GM10847 (cell line): ENCODE measurements around the gene IL17B.

Experiments used
- POLR2A ChIP-seq: IDR thresholded peaks from 2 replicates; pipeline ENCODE4 v1.6.1; 2011; ENCODE audit not compliant: insufficient read length; ENCODE audit errors: extremely low read depth

The IL17B gene

DNA sequence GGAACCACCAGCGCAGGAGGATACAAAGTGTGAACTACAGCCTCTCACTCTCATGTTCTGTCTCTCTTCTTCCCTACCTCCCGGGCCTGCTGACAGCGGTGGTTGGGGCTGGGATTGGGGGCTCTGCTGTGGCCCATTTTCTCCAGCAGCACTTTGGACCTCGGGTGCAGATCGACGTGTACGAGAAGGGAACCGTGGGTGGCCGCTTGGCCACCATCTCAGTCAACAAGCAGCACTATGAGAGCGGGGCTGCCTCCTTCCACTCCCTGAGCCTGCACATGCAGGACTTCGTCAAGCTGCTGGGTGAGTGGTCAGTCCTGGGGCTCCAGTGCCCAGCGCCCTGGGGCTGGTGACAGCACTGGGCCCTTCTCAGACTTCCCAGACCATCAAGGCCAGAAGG lies 16.6 kb downstream of the IL17B start:
- TF ChIP-seq POLR2A, result no peak

DNA sequence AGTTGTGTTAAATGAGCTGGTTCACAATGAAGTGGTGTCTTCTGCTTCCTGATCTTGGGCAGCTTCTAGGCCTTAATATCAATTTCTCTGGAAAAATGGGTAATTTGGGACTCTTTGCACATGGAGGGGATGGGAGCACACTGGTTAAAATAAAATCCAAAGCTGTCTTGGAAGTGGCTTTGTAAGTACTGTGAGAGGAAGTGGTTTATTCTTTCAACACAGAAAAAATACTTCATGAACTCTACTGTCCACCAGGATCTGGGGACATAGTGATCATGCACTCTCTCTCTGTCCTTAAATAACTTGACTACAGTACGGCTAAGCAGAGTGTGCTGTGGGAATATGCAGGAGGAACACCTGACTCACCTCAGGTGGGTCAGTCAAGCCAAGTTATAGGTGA lies 18.8 kb downstream of the IL17B start:
- TF ChIP-seq POLR2A, result no peak

DNA sequence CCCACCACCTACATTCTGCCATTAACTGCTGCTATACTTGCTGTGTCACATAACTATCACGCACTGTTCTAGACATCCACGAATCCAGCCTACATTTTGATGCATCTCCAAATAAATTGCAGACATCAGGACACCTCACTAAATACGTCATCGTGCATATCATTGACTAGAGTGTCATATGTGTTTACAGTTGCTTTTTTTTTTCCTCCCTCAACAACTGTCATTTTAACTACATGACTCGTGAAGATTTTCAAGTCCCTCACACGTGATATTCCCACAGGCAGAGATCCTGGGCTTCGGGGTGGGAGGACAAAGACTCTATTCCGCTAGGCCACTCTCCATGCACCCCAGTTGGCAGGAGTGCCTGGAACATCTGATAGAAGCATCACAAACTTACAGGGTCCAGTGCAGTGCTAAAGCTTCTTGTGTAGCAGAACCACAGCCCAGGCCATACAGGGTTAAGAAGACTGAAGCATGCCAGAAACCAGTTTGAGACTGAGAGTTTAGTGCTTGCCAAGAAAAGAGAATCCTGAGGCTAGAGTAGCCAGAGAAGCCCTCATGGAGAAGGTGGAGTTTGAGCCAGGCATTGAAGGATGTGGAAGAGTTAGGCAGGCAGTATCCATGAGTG lies 20.1 kb downstream of the IL17B start:
- no peak for TF ChIP-seq POLR2A

DNA sequence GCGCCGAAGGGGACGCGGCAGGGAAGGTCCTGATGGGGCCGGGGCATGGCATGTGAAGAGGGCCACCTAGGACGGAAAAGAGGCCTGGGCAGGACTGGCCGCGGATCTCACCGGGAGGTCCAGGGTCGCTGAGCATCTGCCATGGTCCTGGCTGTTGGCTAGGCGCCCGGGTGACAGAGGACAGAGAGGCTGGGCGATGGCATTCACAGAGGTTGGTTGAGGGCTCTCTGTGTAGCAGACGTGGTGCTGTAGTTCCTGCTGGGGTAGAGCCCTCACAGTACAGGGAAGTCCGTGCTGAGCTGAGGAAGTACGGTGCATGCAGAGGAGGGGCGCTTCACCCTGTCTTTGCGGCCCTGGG lies 20.8 kb downstream of the IL17B start:
- TF ChIP-seq POLR2A, result no peak

DNA sequence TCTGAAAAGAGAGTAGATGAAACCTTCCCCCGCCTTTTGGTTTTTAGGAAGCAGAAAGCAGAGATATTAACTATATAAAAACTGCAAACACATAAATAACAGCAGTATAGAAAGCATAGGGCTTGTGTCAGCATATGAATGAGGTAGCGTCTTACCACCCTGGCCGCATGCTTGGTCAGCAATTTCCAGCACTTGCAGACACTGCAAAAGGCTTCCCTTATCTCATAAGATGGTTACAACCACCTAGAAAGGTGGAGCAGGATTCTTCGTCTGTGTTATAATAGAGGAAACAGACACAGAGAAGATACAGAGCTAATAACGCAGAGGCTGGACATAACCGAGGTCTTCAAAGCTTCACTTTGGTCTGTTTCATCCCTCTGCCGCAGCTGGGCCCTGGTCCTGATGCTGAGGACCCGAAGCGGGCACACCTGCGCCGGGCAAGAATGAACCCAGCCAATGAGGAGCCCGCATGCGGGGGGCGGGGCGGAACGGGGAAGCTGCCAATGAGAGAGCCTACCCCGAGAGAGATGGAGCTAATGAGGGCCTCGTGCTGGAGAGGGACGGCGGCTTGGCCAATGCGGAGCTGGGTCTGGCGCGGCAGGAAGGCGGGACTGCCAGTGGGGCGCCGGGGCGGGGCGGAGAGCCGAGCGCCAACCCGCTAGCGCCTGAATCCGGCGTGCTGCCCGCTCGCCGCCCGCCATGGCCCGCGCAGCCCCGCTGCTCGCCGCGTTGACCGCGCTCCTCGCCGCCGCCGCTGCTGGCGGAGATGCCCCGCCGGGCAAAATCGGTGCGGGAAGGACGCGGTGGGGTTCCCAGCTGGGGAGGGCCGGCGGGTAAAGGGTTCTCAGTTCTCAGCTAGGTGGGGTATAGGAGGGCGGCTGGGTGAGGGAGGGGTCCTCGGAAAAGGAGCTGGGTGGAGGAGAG lies 21.5 kb downstream of the IL17B start, which contains the start of gene PCYOX1L:
Gene PCYOX1L, plus strand, starts transcription at position 677 of the 924 bp plus-strand sequence. Its CDS starts 23 bp downstream, at position 700.
- peak; percentile 74 for TF ChIP-seq POLR2A

DNA sequence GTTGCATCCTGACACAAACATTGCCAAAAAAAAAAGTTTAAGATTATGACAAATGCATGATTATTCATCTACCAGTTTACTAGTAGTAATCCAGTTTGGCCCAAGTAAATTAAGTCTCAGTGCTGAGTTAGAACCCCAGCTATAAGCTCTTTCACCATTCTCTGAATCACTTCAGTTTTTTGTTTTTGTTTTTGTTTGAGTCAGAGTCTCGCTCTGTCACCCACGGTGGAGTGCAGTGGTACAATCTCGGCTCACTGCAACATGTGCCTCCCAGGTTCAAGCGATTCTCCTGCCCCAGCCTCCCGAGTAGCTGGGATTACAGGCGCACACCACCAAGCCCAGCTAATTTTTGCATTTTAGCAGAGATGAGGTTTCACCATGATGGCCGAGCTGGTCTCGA lies 22.7 kb downstream of the IL17B start:
- no peak for TF ChIP-seq POLR2A

DNA sequence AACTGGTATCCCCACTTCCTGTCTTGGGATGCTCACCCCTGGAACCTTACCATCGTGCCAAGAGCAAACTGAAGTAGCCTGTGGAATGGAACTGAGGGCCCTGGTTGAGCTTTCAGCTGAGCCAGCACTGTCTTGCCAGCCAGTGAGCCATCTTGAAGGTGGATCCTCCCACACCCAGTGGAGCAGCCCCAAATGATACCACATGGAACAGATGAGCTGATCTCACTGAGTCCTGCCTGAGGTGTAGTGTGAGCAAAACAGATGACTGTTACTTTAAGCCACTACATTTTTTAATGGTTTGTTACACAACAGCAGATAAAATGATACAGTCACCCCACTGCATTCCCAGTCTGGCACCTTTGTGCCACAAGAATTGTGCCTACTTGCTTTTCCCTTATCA lies 23.4 kb downstream of the IL17B start:
- TF ChIP-seq POLR2A, result no peak

DNA sequence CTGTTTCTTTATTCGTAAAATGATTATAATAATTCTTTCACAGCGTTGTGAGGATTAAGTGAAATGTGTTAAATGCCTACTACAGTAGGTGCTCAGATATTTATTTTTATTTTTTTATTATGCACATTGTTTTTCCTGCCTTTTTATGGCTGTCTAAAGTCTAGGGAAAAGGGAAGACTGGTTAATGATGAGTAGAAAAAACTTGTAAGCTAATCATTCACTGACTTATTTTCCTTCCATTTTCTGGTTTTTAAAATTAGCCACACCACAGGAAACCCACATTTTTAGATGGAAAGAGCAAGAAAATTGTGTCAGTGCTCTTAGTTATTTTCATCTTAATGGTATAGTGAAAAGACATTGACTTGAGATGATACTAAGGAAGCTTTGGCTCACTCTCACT lies 25.2 kb downstream of the IL17B start:
- no peak for TF ChIP-seq POLR2A

DNA sequence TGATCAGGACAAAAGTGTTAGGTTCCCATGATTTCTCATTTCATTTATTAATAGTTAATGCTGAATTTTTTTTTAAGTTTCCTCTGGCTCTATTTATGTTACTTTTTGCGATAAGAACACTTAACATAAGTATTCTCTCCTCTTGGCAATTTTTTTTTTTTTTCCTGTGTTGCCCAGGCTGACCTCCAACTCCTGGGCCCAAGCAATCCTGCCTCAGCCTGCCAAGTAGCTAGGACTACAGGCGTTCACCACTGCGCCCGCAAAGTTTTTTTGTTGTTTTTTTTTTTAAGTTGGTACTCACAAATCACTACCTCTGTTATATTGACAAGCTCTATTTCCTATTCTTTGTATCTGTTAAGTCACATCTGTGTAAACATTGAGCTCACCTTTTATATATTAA lies 26.9 kb downstream of the IL17B start:
- no peak for TF ChIP-seq POLR2A

DNA sequence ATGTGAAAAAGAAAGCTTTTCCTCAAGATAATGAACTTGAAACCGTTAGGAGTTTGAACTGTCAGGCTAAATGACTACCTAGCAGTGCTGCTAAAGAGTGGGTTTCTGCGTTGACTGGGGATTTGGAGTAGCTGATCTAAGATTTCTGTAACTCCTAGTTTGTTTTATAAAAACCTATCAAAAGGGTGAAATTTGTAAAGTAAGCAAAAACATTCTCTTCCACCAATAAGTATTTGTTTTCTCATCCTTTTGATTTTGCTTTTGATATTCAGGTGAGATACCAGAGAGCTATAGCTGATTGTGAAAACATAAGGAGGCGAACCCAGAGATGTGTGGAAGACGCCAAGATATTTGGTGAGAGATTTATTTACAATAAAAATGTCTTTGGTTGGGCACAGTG lies 29.7 kb downstream of the IL17B start:
- TF ChIP-seq POLR2A, result no peak

DNA sequence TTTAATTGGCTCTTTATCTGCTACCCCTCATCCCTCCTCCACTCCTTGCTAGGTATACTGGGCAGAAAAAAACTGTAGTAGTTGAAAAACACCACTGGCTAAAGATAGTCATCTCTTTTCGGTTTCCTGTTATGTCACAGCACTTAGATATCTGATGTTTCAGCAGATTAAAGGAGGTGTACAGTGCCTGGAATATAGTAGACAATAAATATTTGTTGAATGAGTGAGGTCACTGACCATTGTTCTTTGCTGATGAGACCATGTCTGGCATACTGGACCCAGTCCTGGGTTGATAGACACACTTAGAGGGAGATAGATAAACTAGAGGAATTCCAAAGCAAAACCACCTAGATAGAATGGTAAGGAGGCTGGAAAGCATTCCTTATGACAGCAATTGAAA lies 30.6 kb downstream of the IL17B start:
- TF ChIP-seq POLR2A, result no peak

DNA sequence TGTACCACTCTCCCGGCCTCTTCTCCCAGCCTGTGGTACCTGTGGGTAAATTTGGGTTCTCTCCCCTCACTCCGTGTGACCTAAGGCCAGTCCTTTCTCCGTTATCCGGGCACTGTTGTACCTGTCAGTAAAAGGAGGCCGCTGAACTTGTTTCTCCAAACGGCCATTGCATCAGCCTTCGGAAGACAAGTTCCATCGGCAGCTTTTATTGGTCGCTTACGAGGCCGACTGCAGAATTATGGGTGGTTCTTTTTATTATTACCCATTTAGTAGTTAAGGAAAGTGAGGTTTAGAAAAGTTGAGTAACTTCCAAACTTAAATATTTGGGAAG lies 33.2 kb downstream of the IL17B start:
- TF ChIP-seq POLR2A, result no peak

DNA sequence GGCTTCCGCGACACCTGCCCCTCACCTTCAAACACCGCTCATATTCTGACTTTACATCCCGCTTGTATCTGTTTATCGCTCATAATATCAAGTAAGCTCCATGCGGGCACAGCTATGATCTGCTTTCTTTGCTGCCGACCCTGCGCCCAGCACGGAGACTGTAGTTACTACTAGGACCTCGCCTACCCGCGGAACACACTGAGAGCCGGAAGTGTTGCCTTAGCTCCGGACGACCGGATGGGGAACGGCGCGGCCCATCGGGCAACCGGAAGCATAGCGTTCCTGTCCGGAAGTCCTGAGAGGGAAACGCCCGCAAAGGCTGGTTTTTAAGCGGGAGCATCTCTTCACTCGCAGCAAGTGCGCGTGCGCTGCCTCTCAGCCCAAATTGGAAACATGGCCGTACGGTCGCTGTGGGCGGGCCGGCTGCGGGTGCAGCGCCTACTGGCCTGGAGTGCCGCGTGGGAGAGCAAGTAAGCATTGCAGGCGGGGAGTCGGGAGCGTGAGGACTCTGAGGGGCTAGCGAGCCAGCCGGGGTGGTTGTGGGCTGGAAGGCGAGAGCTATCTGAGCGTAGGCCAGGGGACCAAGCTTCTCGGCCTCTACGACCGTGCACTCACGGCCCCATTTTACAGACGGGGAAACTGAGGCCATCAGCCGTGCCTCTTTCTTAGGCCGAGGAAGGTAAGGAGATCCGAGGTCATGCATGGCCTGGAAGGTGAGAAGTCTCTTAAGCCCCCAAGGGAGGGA lies 33.8 kb downstream of the IL17B start, which contains the start of gene GRPEL2:
Gene GRPEL2, plus strand, starts transcription at position 353 of the 745 bp plus-strand sequence. Its CDS starts 41 bp downstream, at position 394.
- peak; percentile 80 for TF ChIP-seq POLR2A

DNA sequence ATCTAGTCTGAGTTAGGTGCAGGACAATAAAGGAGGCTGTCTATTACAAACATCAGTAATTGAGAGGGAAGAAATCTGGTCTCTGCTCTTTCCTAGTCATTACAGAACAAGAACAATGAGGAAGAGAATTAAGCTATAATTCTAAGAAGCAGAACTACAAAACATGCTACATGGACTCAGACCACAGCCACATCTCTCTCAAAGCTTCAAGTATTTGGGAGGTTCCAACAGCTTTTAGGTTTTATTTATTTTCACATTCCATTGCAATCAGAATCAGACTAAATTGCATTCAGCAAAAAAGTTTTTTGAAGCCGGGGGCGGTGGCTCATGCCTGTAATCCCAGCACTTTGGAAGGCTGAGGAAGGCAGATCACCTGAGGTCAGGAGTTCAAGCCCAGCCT lies 34.9 kb downstream of the IL17B start:
- no peak for TF ChIP-seq POLR2A

DNA sequence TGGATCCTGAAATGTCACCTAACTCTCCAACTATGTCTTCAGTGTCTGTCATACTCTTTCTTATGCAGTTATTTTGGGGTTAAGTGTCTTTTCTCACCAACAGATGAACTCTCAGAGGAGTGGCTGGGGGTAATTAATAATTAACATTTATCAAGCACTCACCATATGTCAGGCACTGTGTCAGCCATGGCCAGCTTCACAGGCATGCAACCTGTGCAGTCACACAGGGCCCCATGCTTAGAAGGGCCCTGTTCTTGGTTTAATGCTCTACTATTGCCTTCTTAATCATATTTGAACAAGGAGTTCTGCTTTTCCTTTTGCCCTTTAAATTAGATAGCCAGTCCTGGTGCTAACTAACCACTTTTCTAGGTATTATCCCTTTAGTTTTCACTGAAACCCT lies 37.2 kb downstream of the IL17B start:
- TF ChIP-seq POLR2A, result no peak

DNA sequence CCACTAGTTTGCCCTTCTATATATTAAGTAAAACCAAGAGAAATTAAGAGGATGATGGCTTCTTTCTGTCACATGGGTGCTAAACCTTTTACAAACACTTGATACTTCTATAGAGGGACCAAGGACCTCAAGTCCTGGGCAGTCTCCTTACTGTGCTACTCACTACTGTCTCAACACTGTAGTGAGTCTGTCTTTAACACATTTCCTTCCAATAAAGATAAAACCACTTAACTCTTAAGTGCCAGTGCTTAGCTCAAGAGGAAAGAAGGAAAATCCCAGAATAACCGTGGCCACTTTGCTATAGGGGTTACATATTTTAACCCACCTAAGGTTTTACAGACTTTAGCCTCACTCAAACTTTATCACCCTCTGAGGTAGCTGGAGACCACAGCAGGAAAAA lies 38.2 kb downstream of the IL17B start:
- no peak for TF ChIP-seq POLR2A
